ENCODE measurements around the gene IL36B.

Gene IL36B

DNA sequence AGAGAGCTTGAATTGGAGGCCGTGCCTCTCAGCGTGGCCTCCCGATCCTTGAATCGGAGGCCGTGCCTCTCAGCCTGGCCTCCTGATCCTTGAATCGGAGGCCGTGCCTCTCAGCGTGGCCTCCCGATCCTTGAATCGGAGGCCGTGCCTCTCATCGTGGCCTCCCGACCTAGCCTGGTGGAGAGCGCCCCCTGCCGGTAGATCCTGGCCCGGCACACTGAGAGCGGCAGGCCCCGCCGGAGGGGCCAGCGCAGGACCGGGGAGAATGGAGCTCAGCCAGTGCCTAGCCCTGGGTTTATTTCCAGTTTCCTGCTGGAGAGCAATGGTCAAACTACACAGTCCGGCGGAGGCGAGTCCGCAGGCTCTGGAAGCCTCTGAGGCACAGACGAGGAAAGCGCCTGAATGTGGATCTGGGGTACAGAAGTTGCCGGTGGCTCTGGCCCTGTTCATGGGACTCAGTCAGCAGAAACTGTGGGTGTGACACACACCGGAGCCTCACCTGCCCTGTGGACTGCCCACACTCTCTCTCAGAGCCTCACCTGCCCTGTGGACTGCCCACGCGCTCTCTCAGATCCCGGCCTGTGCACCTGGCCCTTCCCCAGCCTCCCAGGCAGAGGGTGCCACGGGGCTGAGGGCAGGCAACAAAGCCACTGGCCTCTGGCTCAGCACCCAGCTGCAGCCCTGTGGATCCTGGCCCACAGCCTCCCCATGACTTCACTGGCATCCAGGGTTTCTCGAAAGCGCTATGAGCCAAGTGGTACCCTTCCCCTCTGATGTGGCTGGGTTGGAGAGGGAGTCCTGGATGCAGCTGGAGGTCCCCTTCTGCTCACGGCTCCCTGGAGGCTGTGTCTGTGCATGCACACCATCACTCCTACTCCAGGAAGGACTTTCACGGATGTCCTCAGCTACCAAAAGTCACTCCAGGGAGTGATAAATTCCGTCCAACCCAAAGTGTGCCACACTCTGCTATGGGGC is 1.5 kb downstream of the IL36B start:
- DNase-seq = no peak

DNA sequence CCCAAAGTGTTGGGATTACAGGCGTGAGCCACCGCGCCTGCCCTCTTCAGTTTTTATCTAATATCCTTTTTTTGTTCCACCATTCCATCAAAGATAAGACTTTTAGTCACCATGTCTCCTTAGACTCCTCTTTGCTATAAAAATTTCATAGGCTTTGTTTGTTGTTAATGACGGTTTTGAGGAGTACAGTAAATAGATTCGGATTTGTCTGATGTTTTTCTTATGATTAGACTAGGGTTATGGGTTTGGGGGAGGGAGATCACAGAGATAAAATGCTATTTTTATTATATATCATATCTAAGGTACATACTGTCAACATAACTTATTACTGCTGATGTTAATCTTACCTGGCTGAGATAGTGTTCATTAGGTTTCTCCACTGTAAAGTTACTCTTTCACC is 6.2 kb downstream of the IL36B start:
- no peak for DNase-seq

DNA sequence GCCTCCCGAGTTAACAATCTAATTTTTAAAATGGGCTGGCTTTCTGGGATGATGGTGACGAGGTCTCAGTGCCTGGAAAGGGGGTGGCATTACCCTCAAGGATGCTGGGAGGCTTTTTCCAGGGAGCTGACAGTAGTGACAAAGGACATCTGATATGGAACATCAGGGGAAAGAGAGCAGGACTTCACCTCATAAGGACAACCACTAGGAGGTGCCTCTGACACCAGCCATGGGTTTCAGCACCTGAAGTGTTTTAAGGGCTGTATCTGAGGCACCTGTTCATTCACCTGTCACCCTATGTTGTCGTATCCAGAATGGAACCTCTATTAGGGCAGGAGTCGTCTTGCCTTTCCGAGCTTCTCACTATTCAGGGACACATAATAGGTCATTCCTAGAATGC is 10.8 kb downstream of the IL36B start:
- DNase-seq = no peak

DNA sequence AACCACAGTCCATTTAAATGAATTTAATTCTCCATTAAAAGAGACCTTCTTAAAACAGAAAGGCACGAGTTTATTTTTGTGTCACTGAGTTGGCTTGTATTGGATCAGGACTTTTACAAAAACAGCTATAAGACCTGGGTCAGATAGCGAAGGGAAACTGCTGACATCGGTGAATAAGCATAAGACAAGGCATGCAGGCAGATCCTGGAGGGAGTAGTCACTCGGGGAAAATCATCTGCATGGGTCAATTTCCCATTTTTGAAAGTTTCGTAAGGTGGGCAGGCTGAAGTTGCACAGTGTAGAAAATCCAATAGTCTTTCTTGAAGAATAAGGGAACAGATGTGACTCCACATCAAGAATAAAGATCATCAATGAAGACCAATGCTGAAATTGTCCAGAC is 12.9 kb downstream of the IL36B start:
- no peak for DNase-seq

DNA sequence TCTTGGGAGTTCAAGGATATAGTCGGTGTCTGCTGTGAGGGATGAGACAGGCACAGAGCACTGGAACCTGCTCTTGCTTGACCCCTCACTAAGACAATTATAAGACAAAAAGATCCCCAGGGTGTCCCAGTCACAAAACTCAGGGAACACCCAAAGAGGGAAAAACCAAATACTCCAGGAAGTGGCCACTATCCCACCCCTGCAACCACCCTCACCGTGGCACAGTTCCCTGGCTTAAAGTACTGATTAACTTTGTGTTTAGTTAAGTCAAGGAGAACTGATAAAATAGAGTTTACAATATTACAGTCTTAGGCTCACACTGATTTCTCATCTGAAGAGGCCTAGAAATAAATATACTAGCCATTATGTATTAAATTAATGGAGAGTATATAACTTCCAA is 13.5 kb downstream of the IL36B start:
- no peak for DNase-seq

DNA sequence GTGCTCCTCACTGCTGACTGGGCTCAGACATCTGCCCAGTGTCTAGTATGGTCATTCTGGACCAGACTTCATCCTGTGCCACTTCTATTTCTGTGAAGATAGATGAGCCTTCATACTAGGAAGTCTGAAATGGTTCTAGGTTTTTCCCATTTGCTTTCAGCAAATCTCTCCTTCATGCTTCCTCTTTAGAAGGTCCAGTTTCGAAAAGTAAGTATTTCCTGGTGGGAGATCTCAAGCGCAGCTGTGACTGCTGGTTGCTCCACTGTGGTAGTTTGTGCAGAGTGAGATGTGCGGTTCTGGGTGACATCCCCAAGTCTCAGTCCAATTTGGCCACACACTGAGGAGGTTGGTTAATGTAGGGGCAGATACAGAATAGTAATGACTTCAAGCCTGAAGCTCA is 14.4 kb downstream of the IL36B start:
- no peak for DNase-seq

DNA sequence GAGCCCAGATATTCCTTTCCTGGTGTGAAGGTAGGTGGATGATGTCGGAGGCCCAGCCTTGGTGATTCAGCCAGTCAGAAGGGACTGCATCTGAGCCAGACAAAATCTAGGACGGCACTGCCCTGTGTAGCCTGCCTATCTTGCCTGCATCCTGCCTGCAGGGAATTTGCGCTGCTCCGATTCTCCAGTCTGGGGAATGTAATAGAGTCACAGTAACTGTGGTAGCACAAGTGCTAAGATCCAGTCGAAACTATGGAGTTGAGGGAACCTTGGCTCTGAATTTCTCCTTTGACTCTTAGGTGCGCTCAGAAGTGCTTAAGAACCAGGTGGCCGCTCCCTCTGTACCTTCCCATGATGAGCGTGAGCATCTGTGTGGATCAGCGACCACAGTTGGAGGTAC is 15.9 kb downstream of the IL36B start:
- no peak for DNase-seq

DNA sequence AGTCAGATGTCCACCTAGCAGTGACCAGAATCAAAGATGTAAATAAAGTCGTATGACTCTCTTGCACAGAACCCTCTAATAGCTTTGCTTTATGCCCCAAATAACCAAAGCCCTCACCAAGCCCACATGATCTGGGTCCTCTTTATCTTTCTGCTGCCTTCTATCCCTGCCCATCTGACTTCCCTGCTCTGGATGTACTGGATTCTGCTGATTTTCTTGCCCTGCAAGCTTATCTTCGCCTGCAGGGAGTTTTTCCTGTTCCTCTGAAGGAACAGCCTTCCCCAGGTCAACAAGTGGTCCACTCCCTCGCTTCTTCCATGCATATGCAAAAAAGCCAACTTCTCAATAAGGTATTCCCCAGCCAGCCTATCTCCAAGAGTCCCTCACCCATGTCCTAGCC is 18.7 kb downstream of the IL36B start:
- no peak for DNase-seq

DNA sequence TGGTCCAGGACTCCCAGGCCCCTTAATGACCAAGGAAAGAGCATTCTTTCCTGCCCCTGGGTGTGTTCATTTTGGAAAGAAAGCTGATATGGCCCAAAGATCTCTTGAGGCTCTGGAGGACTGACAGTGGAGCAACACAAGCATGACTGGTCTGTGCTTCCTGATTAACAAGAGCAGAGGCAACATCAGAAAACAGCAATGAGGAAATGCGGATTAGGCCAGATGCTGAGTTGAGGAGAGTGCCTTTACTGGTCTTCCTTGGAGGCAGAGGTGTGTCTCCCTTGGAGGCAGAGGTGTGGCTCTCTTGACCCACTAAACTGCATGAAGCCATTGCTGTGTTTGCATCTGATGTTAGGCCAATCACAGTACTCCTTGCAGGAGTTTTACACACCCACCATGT is 19.9 kb downstream of the IL36B start:
- no peak for DNase-seq

DNA sequence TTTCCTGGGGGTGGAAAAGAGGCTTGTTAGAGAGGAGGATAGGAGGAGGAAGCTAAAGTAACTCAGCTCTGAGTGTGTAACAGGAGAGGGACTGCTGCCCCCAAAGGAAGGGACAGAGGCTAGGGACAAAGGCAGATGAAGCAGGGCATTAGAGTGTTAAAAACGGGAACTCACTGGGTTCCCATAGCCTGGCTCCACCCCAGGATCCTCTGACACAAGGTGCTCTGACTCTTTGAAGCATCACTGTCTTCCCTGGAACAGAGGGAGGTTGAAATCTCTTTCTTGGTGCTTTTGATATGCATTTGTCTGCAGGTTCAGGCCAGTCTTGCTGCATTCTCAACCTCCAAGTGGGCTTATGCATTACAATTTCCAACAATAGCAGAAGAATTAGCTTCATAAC is 24.6 kb downstream of the IL36B start:
- DNase-seq = no peak

DNA sequence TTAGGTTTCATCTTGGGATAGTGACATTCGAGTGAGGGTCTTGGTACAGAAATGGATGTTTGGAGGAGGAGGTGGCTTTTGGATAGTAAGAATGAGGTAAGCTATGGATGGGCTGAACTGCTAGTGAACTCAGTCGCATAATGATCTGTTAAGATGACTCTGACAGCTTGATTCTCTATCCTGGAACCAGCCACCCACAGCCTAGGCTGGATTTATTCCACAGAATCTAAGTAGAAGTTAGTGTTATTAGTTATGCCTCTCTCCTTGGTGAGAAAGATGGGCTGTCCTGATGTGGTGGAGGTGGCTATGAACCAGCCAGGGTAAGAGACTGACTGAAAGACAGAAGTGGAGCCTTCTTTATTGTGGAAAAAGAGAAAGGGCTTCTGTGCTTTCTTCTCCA is 25.0 kb downstream of the IL36B start:
- no peak for DNase-seq

DNA sequence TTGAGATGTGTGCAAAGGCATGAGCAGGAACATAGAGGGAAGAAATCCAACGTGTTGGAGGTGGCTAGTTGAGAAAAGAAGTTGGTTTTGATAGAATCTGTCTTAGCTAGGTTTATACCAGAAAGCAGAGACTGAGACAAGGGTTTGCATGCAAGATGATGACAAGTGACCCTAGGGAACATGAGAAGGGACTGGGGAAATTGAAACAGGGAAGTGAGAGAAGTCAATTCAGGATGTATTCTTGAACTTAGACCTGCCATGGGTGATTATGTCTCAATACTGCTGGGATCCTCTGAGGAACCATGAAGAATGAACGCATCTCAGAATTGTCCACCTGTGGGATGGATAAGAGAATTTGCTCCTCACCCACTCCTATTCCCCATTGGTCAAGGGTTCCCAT is 26.9 kb downstream of the IL36B start:
- DNase-seq = no peak

DNA sequence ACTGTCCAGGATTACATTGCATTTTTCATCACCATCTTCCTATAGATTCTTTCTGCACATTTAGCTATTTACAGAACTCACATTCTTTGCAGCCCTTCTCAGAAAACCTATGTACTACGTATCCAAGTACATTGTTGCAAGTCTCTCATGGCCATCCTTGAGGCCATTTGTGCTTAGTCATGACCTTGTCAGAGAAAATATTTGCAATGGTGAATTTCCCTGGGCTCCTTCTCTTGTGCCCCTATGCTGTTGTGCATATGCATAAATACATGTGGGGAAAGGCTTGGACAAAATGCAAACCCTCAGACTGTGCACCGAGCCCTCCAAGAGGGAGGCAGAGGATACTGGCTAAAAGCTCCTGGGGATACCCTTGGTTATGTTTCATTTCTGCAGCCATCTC is 27.9 kb downstream of the IL36B start:
- DNase-seq = no peak

DNA sequence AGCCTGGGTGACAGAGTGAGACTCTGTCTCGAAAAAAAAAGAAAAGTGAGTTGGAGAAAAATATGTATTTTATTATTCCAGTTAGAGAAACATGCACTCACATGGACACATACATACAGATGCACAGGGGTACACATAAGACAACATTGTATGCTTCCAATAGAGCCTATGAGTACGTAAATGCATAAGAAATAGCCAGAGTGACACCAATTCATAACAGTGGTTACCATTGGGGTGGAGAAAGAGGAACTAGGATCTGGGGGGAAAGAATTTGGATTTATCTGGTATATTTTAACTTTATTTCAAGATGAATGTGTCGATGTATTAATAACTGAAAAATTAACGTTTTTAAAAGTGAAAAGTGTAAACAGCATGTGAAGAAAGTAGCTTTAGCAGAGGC is 31.4 kb downstream of the IL36B start:
- DNase-seq = no peak

DNA sequence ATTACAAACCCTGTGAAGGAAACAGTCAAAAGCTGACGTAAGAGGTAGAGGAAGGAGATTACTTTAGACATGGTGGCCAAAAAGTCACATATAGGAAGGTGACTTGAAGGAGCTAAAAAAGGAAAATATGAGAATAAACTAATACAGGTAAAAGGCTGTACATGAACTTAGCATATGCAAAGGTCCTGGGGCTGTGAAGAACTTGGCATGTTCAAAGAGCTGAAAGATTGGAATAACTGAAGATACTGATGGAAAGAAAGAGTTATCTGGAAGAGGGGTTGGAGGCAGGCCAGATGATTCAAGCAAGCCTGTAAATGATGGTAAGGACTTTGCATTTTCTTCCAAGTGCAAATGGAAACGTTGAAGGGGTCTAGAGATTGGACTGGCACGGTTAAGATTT is 34.2 kb downstream of the IL36B start:
- DNase-seq = no peak

DNA sequence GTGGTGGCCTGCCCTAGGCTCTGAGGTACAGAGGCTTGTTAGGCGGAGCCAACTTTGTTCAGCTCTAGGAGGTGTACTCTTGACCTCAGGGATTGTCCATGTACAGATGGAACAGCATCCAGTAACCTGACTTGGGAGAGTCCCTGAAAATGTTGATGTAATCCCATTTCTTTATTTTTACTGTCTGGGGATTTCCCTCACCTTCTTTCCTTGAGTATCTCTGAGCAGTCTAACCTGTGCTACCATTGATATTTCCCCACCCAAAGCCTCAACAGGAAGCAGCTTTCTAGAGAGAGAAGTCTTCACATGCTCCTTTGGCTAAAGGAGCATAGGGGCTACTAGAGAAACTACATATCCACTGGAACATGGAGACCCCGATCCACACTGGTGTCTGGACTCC is 37.0 kb downstream of the IL36B start:
- no peak for DNase-seq

DNA sequence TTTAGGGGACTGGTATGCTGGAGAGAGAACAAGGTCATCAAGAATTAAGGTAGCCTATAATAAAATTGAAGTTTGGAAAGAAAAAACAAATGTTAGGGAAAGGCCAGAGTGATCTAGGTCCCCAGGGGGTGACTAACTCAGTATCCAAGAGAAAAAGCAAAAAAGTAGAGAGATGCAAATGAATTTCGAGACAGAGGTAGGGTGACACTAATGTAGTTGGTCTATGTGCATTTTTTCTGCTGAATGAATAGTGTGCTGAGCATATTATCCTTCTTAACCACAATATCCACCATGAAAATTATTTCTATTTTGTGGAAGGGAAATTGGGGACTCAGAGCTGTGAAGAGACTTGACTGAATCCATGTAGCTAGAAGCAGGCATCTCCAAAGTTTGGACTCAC is 37.6 kb downstream of the IL36B start:
- no peak for DNase-seq

DNA sequence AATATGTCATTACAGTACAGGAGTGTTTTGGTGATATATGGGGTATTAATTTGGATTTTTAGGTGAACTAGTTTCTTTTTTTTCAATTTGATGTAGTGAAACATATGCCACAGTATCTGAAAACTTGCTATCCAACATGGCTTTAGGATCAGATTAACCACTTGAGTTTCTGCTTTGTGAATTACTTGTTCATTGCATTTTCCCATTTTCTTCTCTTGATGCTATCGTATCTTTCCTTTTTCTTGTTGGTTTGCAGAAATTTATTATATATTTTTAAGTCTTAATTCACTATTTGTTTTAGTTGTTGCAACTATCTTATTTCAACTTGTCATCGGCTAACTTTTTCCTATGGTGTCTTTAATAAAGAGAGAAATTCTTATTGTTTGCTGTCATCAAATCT is 38.6 kb downstream of the IL36B start:
- DNase-seq = no peak

DNA sequence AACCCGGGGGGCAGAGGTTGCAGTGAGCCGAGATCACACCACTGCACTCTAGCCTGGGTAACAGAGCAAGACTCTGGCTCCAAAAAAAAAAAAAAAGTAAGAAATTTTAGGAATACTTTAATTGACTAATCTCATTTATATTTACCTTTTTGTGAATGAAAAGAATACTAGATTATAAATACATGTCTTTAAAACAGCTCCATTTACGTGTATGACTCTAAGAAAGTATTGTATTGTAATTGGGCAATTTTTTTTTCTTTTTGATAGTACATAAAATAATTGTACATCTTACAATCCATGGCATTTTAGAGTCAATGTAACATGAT is 39.4 kb downstream of the IL36B start:
- DNase-seq = no peak

DNA sequence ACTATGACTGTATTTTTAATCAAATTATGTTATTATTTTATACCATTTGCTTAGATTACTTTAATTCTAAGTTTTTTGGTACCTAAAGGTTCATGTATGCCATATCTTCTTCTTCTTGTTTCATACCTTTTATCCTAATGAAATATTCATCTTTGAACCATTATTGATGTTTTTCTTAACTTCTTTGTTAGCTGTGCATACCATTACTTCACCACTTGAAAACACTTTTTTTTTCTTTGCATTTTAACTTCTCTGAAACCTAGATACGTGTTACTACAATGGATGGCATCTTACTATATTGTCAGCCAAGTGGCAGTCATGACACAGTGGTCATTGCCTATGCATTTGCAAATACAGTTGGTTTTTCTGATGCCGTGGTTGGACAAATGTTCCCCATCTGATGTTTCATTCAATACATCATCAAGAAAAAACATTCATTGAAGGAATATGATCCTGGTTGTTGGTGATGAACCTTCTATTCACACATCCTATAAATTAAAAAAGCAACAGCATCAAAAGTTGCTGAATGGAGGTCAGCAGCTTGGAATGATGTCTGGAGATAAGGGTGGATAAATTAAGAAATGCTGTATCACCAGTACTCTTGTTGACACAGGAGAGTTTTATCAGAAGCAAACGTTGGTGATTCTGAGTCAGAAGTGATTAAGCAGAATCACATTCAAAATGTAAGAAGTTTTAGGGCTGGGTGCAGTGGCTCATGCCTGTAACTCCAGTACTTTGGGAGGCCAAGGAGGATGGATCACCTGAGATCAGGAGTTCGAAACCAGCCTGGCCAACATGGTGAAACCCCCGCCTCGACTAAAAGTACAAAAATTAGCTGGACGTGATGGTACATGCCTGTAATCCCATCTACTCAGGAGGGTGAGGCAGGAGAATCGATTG is 40.0 kb downstream of the IL36B start:
- DNase-seq = no peak

DNA sequence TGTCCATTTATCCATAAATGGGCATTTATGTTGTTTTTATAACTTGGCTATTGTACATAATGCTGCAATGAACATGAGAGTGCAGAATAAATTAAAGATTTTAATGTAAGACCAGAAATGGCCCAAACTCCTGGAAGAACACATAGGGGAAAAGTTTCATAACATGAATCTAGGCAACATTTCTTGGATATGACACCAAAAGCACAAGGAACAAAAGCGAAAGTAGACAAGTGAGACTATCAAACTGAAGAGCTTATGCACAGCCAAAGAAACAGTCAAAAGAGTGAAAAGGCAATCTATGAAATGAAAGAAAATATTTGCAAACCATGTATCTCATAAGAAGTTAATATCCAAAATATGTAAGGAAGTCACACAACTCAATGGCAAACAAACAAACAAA is 41.6 kb downstream of the IL36B start:
- DNase-seq = no peak

DNA sequence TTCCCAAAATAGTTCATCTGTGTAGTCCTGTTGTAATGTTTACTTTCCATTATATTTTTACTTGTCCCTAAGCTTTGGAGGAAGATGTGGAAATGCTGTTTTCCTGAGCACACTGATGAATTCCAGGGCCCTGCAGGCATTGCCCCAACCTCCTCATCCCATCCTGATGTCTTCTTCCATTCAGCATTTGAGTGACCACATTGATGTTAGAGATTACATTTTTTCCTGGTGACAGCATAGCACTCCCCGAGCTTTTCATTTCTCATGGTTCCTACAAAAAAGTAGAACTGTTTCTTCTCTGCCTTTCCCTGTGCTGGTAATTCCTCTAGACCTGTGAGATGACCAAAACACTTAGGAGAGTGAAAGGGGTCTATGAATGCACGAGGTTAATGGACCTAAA is 42.6 kb downstream of the IL36B start:
- DNase-seq = no peak

DNA sequence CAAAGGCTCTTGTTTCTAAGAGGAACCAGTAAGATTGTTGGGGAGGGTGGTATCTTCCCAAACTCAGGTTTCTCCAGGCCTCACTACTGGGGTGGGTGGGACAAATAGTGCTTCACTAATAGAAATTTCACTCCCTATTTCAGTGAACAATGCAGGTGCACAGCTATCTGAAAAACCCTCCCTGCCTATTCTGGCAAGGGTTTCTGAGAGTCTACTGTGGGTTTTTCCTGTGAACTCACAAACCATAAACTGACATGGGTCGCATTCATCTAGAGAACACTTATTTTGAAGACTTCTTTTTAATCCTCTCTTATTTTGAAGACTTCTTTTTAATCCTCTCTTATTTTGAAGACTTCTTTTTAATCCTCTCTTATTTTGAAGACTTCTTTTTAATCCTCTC is 43.0 kb downstream of the IL36B start:
- DNase-seq = no peak

DNA sequence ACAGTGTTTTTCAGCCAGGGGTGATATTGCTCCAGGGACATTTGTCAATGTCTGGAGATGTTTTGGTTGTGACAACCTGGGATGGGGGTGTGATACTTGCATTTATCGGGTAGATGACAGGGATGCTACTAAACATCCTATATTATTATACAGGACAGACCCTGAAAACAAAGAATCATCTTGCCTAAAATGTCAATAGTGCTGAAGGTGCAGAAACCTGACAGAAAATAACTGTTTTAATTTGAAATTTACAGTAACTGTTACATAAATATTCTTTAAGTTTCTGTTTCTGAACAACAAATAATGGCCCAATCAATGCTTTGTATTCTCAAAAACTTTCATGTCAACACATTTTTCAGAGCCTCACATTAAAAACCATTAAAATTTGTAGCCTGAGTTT is 45.4 kb downstream of the IL36B start:
- no peak for DNase-seq
